Measurements from ENCODE around the gene RWDD3. TPM values are rescaled to one million over a fixed set of nuclear protein-coding genes. Genes with fewer than 3 reads are reported as not detected.

Gene RWDD3
- total RNA-seq, 1 donor, result 11.2 TPM

DNA sequence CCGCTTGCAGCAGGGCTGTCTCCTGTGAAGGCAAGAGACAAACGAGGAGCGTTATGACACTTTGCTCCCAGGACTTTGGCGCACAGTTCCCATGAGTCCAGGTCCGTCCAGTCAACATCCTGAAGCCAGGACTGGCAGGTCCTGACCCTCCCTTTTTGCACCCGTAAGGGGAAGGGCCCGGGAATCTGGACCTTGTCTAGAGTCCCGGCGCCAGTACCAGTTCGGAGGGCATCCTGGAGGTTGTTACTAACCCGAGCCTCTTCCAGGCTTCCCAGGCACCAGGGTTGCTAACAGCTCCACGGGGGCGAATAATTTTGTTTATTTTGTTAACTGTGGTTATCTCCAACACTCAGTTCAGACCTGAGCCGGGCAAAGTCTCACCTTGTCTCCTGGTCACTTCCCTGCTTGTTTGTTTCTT lies 682 bp upstream of the RWDD3 start:
- DNase-seq (ENCODE audit: insufficient read length, low spot score, missing footprints), result peak; percentile 77
- Histone ChIP-seq H3K27ac (ENCODE audit: low read depth, low read length) (peak overlapping the region; percentile 58), H3K27me3 (ENCODE audit: insufficient read depth, low read length) (no peaks in the 10 kb centered on the region), H3K9me3 (ENCODE audit: low read depth, low read length) (no peaks in the 10 kb centered on the region), H3K4me2 (ENCODE audit: insufficient read depth, low read length) (peak overlapping the region; percentile 86), H4K20me1 (ENCODE audit: insufficient read depth, low read length) (peaks cover 8% of the 10 kb centered on the region), H3K4me1 (ENCODE audit: insufficient read depth, low read length) (peaks cover 18% of the 10 kb centered on the region), H3K4me3 (ENCODE audit: insufficient read depth, low read length) (peak overlapping the region; percentile 88), H2AFZ (ENCODE audit: low read length) (peak overlapping the region; percentile 94), H3K36me3 (ENCODE audit: insufficient read depth, low read length) (no peaks in the 10 kb centered on the region), H3K79me2 (ENCODE audit: insufficient read depth, low read length) (peaks cover 37% of the 10 kb centered on the region)
- TF ChIP-seq, protein P1, sequence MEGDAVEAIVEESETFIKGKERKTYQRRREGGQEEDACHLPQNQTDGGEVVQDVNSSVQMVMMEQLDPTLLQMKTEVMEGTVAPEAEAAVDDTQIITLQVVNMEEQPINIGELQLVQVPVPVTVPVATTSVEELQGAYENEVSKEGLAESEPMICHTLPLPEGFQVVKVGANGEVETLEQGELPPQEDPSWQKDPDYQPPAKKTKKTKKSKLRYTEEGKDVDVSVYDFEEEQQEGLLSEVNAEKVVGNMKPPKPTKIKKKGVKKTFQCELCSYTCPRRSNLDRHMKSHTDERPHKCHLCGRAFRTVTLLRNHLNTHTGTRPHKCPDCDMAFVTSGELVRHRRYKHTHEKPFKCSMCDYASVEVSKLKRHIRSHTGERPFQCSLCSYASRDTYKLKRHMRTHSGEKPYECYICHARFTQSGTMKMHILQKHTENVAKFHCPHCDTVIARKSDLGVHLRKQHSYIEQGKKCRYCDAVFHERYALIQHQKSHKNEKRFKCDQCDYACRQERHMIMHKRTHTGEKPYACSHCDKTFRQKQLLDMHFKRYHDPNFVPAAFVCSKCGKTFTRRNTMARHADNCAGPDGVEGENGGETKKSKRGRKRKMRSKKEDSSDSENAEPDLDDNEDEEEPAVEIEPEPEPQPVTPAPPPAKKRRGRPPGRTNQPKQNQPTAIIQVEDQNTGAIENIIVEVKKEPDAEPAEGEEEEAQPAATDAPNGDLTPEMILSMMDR (IDR thresholded peaks at IDR 0.05; ENCODE audit: extremely low read depth, low read depth, low read length), result no peak

- Histone ChIP-seq H3K27me3 (ENCODE audit: insufficient read depth, low read length) (no peaks in the 10 kb centered on the region), H3K4me3 (ENCODE audit: insufficient read depth, low read length) (no peak overlapping the region), H3K9me3 (ENCODE audit: low read depth, low read length) (no peaks in the 10 kb centered on the region), H3K36me3 (ENCODE audit: insufficient read depth, low read length) (peaks cover 17% of the 10 kb centered on the region), H4K20me1 (ENCODE audit: insufficient read depth, low read length) (peaks cover 15% of the 10 kb centered on the region), H2AFZ (ENCODE audit: low read length) (no peak overlapping the region), H3K4me1 (ENCODE audit: insufficient read depth, low read length) (peaks cover 19% of the 10 kb centered on the region), H3K27ac (ENCODE audit: low read depth, low read length) (no peak overlapping the region), H3K4me2 (ENCODE audit: insufficient read depth, low read length) (peak overlapping the region; percentile 6), H3K79me2 (ENCODE audit: insufficient read depth, low read length) (peaks cover 70% of the 10 kb centered on the region)
- TF ChIP-seq, protein P1 (IDR thresholded peaks at IDR 0.05; ENCODE audit: extremely low read depth, low read depth, low read length), result no peak
- no peak for DNase-seq (ENCODE audit: insufficient read length, low spot score, missing footprints)
Observed at GRCh38 chr1:95236784-95237575, 3.0 kb downstream of the RWDD3 start.

DNA sequence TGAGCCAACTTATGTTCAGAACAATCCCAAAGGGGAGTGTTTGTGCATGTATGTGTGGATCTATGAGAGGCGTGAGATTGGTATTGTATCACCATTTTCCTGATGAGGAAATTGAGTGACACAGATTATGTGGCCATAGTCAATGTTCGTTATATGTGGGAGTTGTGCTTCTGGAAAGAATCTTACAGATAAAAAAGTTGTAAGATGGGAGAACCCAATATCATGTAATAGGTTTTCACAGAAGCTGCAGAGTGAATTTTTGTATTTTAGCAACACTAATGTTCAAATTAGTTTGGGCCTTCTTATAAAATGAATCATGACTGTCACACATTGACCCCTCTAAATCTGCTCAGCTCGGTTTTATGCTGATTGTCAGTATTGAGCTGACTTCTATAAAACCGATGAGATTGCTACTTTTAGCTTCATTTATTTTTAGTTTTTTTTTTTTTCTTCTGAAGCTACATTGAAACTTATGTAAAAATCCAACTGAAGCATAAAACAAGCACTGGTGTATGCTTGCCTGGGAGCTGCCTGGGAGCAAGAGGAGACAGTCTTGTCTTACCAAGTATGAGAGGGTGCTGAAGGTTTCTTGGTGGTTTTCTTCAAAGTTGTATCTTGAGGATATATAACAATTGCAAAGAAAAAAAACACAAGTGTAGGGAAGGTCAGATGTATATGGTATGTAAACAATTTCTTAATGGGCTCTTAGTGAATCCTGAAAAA lies 4.1 kb downstream of the RWDD3 start:
- no peak overlapping the region for H3K27ac ChIP-seq (ENCODE audit: low read depth, low read length)
- peaks cover 14% of the 10 kb centered on the region for H3K4me1 ChIP-seq (ENCODE audit: insufficient read depth, low read length)
- no peaks in the 10 kb centered on the region for H3K27me3 ChIP-seq (ENCODE audit: insufficient read depth, low read length)
- peaks cover 75% of the 10 kb centered on the region for H3K79me2 ChIP-seq (ENCODE audit: insufficient read depth, low read length)
- H3K9me3 ChIP-seq (ENCODE audit: low read depth, low read length), result no peaks in the 10 kb centered on the region
- no peak overlapping the region for H3K4me3 ChIP-seq (ENCODE audit: insufficient read depth, low read length)
- peaks cover 21% of the 10 kb centered on the region for H3K36me3 ChIP-seq (ENCODE audit: insufficient read depth, low read length)
- no peak overlapping the region for H2AFZ ChIP-seq (ENCODE audit: low read length)
- peaks cover 15% of the 10 kb centered on the region for H4K20me1 ChIP-seq (ENCODE audit: insufficient read depth, low read length)
- H3K4me2 ChIP-seq (ENCODE audit: insufficient read depth, low read length), result peak overlapping the region; percentile 6
- no peak for DNase-seq (ENCODE audit: insufficient read length, low spot score, missing footprints)
- TF ChIP-seq, protein P1 (IDR thresholded peaks at IDR 0.05; ENCODE audit: extremely low read depth, low read depth, low read length), result no peak

DNA sequence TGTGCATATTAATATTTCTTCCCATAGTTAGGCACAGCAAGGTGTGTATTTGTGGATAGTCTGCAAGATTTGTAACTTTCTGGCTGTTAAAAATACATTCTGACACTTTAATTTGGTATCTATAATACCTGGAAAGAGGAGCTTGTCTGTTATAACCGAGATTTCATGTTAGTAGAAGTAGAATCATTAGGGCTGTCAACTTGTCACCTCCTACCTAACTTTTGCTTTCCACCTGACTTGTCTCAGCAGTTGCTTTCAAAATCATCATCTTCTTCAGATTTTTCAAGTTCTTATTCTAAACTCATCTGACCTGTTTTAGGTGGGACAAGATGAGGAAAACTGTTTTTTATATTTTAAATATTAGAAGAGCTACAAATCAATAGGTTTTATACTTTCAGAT lies 11.0 kb downstream of the RWDD3 start:
- Histone ChIP-seq H2AFZ (ENCODE audit: low read length) (no peak overlapping the region), H3K9me3 (ENCODE audit: low read depth, low read length) (no peaks in the 10 kb centered on the region), H4K20me1 (ENCODE audit: insufficient read depth, low read length) (peaks cover 6% of the 10 kb centered on the region), H3K36me3 (ENCODE audit: insufficient read depth, low read length) (peaks cover 21% of the 10 kb centered on the region), H3K79me2 (ENCODE audit: insufficient read depth, low read length) (peaks cover 35% of the 10 kb centered on the region), H3K4me1 (ENCODE audit: insufficient read depth, low read length) (no peaks in the 10 kb centered on the region), H3K4me3 (ENCODE audit: insufficient read depth, low read length) (no peak overlapping the region), H3K27ac (ENCODE audit: low read depth, low read length) (no peak overlapping the region), H3K27me3 (ENCODE audit: insufficient read depth, low read length) (no peaks in the 10 kb centered on the region), H3K4me2 (ENCODE audit: insufficient read depth, low read length) (no peak overlapping the region)
- TF ChIP-seq, protein P1 (IDR thresholded peaks at IDR 0.05; ENCODE audit: extremely low read depth, low read depth, low read length), result no peak
- no peak for DNase-seq (ENCODE audit: insufficient read length, low spot score, missing footprints)

Measured in osteoblast (primary cell).